Coronary artery (tissue), 2 donors: ENCODE data around the gene KIF21B.

ENCODE experiments used
- DNase-seq: peaks from one replicate; pipeline ENCODE4 v3.0.0-alpha.2; 2017; ENCODE audit warnings: low spot score
- H3K27ac ChIP-seq, 2 donors: fragments of 200-600 bp; sonication (generic); one replicate each; pipeline ENCODE4 v1.5.1; 2016 to 2019
- H3K4me3 ChIP-seq: fragments of 200-600 bp; sonication (generic); 2 replicates; pipeline ENCODE4 v1.5.1; 2016; ENCODE audit warnings: mild to moderate bottlenecking, moderate library complexity
- CTCF ChIP-seq: fragments of 200-600 bp; sonication (generic); IDR thresholded peaks from one replicate; pipeline ENCODE4 v1.5.1; 2019; ENCODE audit warnings: antibody characterized with exemption

Gene KIF21B

GRCh38 chr1:200960948-200961340 lies 62.6 kb downstream of the KIF21B start:
- DNase-seq: peak; percentile 33
- TF ChIP-seq CTCF: no peak
- H3K27ac ChIP-seq: no peak overlapping the region
- no peak overlapping the region for H3K4me3 ChIP-seq

- DNase-seq: peak; percentile 28
- no peak for TF ChIP-seq CTCF
- no peak overlapping the region for H3K4me3 ChIP-seq
Measured at GRCh38 chr1:200960236-200960947, 63.1 kb downstream of the KIF21B start.

GRCh38 chr1:200959411-200959921 lies 64.0 kb downstream of the KIF21B start:
- Histone ChIP-seq H3K27ac (no peak overlapping the region), H3K4me3 (no peak overlapping the region)
- no peak for TF ChIP-seq CTCF
- DNase-seq: peak; percentile 50

More at GRCh38 chr1:200960236-200960947, 63.1 kb downstream of the KIF21B start:
- H3K27ac ChIP-seq: no peak overlapping the region

GRCh38 chr1:200958597-200958996 lies 64.9 kb downstream of the KIF21B start:
- H3K27ac ChIP-seq: no peak overlapping the region
- no peak for TF ChIP-seq CTCF
- H3K4me3 ChIP-seq: no peak overlapping the region
- DNase-seq: peak; percentile 11

- no peak for TF ChIP-seq CTCF
- no peak overlapping the region for H3K4me3 ChIP-seq
- H3K27ac ChIP-seq: no peak overlapping the region
- no peak for DNase-seq
Measured at GRCh38 chr1:200954434-200954833, 69.1 kb downstream of the KIF21B start.

GRCh38 chr1:200951016-200951415 lies 72.5 kb downstream of the KIF21B start:
- TF ChIP-seq CTCF: no peak
- Histone ChIP-seq H3K4me3 (no peak overlapping the region), H3K27ac (no peak overlapping the region)
- DNase-seq: peak; percentile 1

- no peak overlapping the region for H3K27ac ChIP-seq
- DNase-seq: peak; percentile 35
- no peak overlapping the region for H3K4me3 ChIP-seq
- TF ChIP-seq CTCF: no peak
Measured at GRCh38 chr1:200949626-200950025, 73.9 kb downstream of the KIF21B start.
